Fibroblast of lung (primary cell): ENCODE measurements around the gene ACOT9.

Experiments
- EZH2 ChIP-seq: IDR thresholded peaks from 2 replicates; pipeline ENCODE4 v1.5.1; 2012; ENCODE audit warnings: low read length, control low read depth, mild to moderate bottlenecking; ENCODE audit errors: missing control alignments
- TF ChIP-seq, protein P1 (sequence below), 2 donors: IDR thresholded peaks in 1 of 2; conservative IDR thresholded peaks in 1 of 2; 1 replicate in 1 of 2; 2 replicates in 1 of 2; pipeline ENCODE4 v1.5.1; 2011 to 2012; ENCODE audit warnings: low read length in 2 of 2, control low read depth in 1 of 2, inconsistent platforms in 1 of 2, low read depth in 1 of 2, mild to moderate bottlenecking in 1 of 2

DNA sequence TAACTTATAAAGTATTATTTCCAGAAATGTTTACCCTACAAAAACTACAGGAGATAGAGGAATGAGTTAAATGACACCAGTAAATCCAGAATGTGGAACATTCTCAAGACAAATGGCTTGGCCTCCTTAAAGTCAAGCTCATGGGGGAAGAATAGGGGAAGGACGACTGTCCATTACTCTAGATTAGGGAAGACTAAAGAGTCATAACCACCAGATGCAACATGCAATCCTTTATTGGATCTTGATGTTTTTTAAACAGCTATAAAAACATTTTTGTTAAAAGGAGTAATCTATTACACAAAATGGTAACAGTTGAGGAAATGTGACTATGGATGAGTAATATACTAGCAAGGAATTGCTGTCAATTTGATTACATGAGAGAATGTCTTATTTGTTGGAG is 11.1 kb downstream of the ACOT9 start:
- TF ChIP-seq, protein P1, sequence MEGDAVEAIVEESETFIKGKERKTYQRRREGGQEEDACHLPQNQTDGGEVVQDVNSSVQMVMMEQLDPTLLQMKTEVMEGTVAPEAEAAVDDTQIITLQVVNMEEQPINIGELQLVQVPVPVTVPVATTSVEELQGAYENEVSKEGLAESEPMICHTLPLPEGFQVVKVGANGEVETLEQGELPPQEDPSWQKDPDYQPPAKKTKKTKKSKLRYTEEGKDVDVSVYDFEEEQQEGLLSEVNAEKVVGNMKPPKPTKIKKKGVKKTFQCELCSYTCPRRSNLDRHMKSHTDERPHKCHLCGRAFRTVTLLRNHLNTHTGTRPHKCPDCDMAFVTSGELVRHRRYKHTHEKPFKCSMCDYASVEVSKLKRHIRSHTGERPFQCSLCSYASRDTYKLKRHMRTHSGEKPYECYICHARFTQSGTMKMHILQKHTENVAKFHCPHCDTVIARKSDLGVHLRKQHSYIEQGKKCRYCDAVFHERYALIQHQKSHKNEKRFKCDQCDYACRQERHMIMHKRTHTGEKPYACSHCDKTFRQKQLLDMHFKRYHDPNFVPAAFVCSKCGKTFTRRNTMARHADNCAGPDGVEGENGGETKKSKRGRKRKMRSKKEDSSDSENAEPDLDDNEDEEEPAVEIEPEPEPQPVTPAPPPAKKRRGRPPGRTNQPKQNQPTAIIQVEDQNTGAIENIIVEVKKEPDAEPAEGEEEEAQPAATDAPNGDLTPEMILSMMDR (conservative IDR thresholded peaks at IDR 0.05 in 1 of 2, IDR thresholded peaks at IDR 0.05 in 1 of 2; ENCODE audit: low read depth in 1 of 2, low read length in 2 of 2) = no peak
- no peak for TF ChIP-seq EZH2
